Muscle of arm (tissue), 14 donors: ENCODE data around the gene SLC13A5. TPM values are rescaled to one million over a fixed set of nuclear protein-coding genes. Genes with fewer than 3 reads are reported as not detected.
"Not testable (repeated sequence)": the region's sequence is repeated elsewhere in the genome, so short reads cannot be mapped to it uniquely, and the experiment has no call there.

ENCODE experiments used
- DNase-seq: peaks from one replicate; pipeline ENCODE4 v3.0.0-alpha.2; 2013
- long read RNA-seq, 11 donors: transcript quantifications; one replicate each; lab custom pipeline, GENCODE V29; 2026
- polyA plus RNA-seq, 12 donors: library from polyadenylated mRNA; unstranded; fragments of 120-200 nt; gene quantifications; one replicate each; pipeline ENCODE4 v1.2.1, GENCODE V29; 2013; ENCODE audit not compliant: insufficient read length in 12 of 12

SLC13A5 gene
- 1 to 10 TPM in 1 of 12 donors, under 1 TPM in 8, not detected in 3; 0.11 to 1.9 (median 0.22) TPM for polyA plus RNA-seq
- long read RNA-seq, donor 1, full-length matches to known transcripts = 3 of 3 reads
- long read RNA-seq, donor 1, partial matches to known transcripts = 0 of 3 reads
- long read RNA-seq, donor 1, other reads (novel, unspliced or antisense) = 0 of 3 reads
- long read RNA-seq, donor 2 = 0 reads
- long read RNA-seq, donor 3 = 0 reads
- long read RNA-seq, donor 4 = 0 reads
- long read RNA-seq, donor 5 = 0 reads
- long read RNA-seq, donor 6 = 0 reads
- long read RNA-seq, donor 7 = 0 reads
- long read RNA-seq, donor 8, full-length matches to known transcripts = 1 of 1 reads
- long read RNA-seq, donor 8, partial matches to known transcripts = 0 of 1 reads
- long read RNA-seq, donor 8, other reads (novel, unspliced or antisense) = 0 of 1 reads
- long read RNA-seq, donor 9 = 0 reads
- long read RNA-seq, donor 10 = 0 reads
- long read RNA-seq, donor 11, full-length matches to known transcripts = 1 of 1 reads
- long read RNA-seq, donor 11, partial matches to known transcripts = 0 of 1 reads
- long read RNA-seq, donor 11, other reads (novel, unspliced or antisense) = 0 of 1 reads

DNA sequence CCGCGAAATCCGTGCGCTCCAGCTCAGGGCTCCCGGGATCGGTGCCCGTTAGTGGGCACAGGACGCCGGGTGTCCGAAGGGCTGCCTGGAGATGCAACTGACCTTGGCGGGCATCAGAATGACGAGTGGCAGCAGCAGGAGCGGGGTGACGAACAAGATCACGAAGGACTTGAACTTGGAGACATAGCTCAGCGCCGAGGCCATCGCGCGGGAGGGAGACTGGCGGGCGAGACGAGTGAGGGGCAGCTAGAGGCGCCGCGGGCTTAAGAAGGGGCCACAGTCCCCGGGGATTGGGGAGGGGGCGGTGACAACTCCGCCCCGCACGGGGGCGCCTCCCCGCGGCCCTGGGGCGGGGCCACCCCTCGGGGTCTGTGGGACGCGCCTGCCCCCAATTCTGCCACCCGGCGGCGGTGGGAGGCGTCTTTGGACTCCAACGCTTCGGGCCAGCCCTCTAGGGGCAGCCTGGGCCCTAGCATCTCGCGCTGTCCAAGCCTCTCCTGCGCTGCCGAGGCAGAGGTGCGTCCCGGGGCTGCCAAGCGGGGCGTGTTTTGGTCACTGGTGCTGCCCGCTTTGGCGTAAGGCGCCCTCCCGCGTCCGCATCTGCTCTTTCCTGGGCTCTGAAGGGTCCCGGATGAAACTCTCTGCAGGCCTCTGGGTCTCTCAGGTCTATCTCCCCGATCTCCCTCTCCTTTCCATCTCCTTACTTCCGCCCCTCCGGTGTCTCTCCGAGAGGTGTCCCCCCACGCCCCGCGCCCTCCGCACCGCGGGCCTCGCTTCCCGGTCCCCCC lies at the start of gene SLC13A5:
TSS of gene SLC13A5 (minus strand) at position 240 of the 788 bp plus-strand sequence. CDS start at position 204, 36 bp downstream.
- DNase-seq = no peak

DNA sequence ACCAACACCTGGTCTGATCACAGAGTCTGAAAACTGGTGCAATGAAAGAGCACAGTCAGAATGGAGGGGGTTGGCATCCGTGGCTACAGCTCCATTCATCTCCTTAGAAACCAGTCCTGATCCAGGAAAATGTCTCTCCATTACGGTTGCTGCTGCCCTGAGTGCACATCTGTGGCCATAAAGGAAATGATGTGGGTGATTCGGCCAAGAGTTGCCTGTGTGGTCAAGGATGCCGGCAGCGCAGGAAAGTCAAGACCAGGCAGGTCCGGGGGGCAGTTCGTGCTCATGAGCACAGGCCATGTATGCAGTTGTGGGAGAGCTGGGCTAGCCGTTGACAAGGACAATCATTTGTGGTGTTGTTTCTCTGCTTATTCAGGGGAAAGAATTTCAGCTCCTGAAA lies 48.6 kb upstream of the SLC13A5 start:
- no peak for DNase-seq

DNA sequence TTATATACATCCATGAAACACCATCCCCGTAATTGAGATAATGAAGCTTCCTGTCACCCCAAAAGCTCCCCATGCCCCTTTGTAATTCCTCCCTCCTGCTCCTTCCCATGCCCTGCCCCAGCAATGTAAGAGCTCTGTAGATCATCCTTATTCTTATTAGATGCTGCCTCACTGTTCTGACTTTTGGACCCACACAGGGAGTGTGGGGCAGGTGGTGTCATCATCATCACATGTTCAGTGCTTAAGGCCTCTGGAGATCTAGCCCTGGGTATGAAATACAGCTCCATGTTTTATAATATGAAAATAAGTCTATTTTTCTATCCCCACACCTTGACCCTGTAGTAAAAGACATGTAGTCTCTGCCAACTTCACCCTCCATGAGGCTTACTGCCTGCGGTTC lies 44.6 kb upstream of the SLC13A5 start:
- no peak for DNase-seq

DNA sequence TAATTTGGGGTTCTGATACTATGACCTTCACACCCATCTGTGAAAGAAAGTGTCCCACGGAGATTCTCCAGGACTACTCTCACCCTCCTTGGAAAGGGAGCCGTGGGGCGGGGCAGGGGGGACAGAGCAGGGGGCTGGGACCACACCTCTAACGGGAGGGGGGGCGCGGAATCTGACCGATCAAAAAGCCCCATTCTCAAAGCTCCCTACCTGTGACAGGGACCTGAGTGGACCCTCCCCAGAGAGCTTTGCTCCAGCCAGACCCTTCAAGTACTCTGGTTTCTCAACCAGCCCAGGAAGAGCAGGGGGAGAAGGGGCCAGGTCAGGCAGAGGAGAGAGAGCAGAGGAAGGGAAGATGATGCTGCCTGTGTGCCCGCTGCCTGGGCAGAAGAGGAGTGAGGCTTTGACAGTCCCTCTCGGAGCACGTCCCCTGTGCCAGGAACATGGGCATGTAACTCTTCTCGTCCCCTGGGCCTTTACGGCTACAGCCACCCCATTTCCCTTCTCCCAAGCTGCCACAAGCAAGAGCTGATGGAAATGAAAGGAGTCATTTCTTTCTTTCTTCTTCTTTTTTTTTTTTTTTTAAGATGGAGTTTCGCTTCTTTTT lies 43.4 kb upstream of the SLC13A5 start:
- no peak for DNase-seq

DNA sequence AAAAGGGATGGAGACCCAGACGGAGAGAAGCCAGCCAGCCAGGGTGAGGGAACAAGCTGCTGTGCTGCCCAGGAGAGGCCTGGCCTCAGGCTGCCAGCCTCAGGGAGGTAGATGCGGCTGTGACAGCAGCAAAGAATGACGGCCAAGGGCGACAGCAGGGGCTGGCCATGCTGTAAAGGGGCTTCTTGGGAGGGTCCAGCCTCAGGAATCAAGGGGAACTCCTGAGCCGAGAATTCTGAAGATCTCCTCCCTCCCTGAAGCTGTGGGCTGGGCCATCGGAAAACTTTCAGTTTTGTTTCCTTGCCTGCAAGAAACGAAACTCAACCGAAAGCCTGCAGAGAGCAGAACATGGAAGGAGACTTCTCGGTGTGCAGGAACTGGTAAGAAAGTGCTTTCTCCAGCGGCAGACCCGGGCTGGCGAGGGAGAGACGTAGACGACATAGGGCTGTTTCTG lies 42.6 kb upstream of the SLC13A5 start, which contains the start of gene XAF1:
TSS of gene XAF1 (plus strand) at position 316 of the 454 bp plus-strand sequence. CDS start at position 349, 33 bp downstream.
- DNase-seq = peak; percentile 46

DNA sequence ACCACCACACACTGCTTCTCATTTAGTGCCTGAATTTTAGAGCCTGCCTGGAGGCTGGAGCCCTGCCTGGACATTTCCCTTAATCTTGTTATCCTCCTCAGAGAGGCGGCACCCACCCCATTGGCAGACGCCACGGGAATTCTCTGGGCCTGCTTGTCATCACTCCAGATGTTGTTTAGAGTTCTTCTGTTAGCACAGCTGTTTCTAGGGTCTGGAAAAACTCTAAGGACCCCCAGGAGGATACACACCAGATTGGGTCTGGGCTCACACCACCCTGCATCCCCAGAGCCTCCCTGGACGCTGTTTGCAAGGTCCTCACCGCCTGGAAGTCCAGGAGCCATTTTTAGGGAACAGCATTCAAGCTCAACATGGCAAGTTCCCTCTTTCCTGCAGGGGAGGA lies 42.1 kb upstream of the SLC13A5 start:
- DNase-seq = peak; percentile 25

DNA sequence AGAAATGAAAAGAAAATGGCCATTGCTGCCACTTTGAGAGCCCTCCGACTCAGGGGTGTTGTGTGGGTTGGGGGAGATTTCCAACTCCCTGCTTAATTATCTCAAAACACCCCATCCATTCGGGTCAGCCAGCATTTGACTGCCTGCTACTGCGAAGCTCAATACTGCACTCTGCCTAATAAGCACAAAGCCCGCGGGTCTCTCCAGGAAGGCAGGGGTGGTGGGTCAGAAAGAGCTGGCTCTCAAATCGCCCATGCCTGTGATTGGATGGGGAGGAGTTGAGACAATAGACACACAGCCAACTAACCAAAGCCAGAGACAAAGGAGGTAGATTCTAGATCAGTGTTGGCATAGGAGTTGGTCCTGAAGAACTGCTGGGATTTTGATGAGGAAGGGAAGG lies 40.4 kb upstream of the SLC13A5 start:
- no peak for DNase-seq

DNA sequence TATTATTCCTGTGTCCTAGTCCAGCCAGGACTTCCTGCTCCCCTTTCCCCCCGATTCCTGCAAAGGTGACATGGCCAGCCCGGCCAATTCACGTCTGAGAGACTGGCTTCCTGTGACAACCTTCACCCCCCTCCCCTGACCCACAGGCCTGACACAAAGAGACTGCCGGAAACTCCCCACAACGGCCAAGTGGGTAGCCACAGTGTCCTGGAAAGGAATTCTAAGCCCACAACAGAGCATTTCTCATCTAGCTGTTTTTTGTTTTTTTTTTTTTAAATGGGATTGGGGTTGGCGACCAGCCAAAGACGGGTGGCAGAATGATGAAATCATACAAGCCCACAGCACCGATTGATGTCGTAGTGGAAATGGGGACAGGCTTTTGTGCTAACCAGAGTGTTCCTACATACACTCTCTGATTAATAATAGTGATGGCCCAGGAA lies 39.9 kb upstream of the SLC13A5 start:
- peak; percentile 10 for DNase-seq

DNA sequence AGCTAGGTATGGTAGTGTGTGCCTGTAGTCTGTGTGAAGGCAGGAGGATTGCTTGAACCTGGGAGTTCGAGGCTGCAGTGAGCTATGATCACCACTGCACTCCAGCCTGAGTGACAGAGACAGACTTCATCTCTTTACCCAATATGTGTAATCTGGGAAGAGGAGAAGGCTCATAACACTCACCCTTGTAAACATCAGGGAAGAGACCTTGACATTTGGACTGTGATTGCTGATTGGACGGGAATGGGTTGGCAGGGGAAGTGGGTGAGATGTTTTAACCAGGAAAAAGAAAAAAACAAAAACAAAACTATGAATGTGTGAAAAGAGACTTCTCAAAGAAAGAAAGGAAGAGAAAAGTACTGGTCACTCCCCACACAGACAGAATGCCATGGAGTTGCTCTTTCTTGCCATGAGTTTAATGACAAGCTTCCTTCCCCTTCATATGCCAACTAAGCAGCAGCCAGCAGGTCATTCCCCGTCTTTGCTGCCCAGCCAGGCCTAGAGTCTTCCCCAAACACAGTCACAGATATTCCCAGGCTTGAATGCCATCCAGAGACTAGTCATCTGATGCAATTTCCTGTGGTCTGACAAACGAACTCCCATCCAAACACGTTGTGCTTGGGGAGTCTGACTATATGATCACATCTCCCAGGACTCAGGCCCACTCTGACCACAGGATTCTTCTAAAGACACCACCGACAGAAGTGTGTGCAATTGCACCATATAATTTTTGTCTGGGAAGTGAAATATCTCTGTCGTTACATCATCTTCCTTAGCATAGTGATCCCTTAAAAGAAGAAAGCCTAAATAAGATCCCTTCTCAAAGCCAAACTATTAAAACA lies 39.1 kb upstream of the SLC13A5 start:
- DNase-seq = peak; percentile 22

DNA sequence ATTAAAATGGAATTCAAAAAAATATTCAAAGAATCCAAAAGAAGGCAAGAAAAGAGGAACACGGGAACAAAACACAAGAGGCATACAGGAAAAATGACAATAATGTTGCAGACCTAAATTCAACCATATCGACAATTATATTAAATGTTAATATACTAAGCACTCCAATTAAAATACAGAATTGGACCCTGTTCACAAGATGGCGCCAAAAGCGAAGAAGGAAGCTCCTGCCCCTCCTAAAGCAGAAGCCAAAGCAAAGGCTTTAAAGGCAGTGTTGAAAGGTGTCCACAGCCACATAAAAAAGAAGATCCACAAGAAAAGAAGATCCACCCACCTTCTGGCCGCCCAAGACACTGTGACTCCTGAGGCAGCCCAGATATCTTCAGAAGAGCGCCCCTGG lies 36.4 kb upstream of the SLC13A5 start:
- no peak for DNase-seq

DNA sequence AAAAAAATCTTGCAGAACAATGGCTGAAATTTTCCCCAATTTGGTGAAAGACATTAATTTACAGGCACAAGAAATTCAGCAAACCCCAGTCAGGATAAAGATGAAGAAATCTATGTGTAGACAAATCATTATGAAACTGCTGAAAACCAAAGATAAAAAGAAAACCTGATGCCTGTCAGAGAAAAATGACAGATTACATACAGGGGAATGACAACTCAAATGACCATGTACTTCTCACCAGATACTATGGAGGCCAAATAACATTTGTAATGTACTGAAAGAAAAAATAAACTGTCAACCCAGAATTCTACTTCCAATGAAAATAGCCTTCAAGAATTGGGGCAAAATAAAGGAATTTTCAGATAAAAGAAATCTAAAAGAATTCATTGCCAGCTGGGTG lies 35.4 kb upstream of the SLC13A5 start:
- DNase-seq = no peak

DNA sequence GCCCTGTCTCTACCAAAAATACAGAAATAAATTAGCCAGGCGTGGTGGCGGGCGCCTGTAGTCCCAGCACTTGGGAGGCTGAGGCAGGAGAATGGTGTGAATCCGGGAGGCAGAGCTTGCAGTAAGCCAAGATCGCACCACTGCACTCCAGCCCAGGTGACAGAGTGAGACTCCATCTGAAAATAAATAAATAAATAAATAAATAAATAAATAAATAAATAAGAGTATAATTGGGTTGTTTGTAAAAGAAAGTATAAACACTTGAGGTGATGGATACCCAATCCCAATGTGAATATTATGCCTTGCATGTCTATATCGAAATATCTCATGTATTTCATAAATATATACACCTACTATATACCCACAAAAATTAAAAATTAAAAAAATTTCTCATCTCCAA lies 33.5 kb upstream of the SLC13A5 start:
- not testable (repeated sequence) for DNase-seq

DNA sequence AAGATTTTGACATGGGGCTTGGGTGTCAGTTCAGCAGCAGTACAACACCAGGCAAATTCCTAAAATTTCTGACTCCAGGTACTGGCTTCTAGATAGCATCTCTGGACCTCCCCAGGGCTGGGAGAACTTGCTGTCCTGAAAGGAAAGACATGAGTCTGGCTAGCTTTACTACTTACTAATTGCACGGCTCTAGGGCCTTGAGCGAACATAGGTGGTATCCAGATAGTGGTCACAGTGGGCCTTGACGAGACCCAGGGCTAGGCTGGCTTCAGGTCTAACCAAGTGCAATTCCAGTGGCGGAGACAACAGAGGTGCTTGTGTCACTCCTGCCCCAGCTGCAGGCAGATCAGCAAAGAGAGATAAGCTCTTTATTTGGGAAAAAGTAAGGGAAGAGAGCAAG lies 16.4 kb upstream of the SLC13A5 start:
- no peak for DNase-seq

DNA sequence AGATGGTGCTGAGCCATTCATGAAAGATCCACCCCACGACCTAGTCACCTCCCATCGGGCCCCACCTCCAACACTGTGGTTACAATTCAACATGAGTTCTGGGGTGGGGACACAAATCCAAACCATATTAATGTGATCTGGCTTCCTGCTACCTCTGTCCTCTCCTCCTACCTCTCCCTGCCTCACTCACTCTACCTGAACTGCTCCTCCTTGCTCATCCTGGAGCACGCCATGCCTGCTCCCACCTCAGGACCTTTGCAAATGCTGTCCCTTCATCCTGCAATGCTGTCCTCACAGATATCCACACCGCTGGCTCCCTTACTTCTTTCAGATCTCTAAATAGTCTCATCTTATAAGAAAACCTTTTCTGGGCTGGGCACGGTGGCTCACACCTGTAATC lies 10.8 kb upstream of the SLC13A5 start:
- no peak for DNase-seq

DNA sequence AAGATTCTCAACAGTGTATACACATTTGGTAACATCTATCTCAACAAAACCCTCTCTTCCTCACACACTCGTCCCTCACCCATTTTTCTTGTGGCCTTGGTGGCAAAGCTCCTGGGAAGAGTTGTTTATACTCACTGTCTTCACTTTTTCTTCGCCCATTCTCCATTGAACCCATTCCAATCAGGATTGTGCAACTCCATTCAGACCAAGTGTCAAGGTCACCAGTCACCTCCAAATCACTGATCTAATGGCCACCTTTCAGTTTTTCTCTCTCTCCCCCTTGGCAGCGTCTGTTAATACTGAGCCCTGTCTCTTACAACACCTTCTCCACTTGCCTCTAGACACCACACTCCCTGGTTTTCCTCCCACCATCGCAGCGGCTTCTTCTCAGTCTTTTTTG lies 8.6 kb upstream of the SLC13A5 start:
- no peak for DNase-seq

DNA sequence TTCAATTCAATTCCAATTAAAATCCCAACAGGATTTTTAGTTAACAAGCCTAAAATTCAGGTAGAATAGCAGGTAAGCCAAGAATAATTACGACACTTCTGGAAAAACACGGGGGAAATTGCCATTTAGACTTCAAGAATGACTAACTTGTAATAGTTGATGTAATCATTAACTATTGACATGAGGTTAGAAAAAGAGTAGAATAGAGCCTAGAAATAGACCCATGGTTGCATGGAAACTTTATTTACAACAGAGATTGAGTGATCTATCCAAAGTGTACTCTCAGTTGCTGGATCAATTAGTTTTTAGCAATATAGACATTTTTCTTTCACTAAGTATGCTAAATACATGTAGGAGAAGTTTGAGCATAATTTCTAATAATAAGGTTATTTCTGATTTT lies 3.6 kb upstream of the SLC13A5 start:
- DNase-seq = no peak

DNA sequence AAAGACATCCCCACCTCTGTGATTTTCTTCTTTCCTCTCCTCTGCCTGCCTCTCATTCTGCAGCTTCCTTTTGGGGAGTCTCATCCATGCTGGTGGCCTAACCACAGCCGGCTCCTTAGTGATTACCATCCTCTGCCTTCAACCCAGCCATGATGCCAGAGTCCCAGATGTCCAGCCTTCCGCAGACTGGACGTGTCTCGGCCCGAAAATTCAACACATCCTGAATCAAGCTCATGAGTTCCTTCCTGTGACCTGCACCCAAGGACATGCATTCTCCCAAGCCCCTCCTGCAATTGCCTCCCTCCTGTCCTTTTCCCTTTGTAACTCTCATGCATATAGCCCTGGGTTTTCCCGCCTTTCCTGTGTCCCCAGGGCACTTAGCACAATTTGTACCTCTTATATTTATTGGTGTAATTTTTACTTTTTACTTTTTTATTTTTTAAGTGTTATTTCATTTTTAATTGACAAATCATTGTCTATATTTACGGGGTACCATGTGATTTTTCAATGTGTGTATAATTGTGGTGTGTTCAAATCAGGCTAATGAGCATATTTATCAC lies 1.2 kb upstream of the SLC13A5 start:
- no peak for DNase-seq

DNA sequence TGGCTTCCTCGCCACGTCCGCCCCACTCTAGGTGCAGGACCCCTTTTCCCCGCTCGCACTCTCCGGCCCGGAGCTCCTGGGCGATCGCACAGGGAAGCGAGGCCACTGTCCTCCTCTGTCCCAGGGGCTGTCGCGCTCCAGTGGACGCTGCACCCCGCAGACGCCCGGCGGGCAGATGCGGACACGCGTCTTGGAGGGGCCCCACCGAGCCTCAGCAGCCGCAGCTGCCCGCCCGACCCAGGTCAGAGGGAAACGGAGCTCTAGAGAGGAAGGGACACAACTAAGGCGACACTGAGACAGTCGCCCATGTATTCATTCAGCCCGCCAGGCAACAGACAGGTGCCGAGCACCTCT lies 726 bp upstream of the SLC13A5 start:
- no peak for DNase-seq

DNA sequence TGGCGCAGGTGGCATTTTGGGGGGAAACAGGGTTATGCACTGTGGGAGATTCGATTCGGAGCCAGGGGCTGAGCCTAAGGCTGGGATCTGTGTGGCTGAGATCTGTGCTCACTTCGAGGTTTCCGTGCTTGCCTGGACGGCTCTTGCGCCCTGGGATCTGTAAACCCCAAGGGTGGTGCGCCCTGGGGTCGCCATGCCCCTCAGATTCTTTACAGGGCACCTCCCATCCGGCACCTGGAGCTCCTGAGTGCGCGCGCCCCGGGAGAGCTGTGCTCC lies 377 bp downstream of the SLC13A5 start:
- DNase-seq = no peak

DNA sequence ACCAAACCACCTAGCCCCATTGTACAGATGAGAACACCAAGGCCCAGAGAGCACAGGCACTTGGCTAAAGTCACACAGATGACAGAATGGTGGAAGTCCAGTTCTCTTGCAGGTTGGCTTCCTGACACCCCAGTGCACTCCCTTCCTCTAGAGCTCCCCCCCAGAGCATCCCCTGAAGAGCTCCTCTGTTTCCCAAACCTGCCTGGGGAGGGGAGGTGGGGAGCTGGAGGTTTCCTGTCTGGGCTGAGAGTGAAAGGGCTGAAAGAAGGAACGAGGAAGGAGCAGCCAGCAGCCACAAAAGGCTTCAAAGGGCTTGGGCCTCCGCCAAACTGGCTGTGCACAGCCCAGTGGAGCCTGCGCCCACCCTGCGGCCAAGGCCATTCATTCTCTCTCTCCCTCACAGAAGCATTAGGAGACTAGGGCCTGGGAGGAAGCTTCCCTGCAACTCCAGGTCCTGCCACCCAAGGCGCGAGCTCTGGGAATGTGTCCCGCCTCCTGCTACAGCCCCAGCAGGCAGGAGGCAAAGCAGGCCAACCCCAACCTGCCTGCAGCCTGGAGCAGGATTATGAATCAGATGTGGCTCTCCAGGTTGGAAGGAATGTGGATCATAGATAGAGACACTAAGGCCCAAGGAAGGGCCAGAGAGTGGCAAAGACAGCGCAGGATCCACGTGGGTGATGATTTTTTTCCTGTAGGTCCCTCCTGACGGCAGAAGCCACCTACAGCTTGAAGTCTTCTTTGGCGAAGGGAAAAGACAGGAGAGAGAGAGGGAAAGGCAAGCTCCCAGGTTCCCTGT lies 913 bp downstream of the SLC13A5 start:
- no peak for DNase-seq
